K562 treated with DMSO at 1 percent for 4 hours (cell line): ENCODE measurements around the gene KIF2B. TPM values are rescaled to one million over a fixed set of nuclear protein-coding genes. Genes with fewer than 3 reads are reported as not detected.

Experiments
- total RNA-seq: library from RNA; unstranded; fragments of 300-600 nt; gene quantifications from 2 replicates; pipeline ENCODE4 v1.2.3, GENCODE V29; 2022; ENCODE audit not compliant: insufficient read depth

KIF2B gene, protein sequence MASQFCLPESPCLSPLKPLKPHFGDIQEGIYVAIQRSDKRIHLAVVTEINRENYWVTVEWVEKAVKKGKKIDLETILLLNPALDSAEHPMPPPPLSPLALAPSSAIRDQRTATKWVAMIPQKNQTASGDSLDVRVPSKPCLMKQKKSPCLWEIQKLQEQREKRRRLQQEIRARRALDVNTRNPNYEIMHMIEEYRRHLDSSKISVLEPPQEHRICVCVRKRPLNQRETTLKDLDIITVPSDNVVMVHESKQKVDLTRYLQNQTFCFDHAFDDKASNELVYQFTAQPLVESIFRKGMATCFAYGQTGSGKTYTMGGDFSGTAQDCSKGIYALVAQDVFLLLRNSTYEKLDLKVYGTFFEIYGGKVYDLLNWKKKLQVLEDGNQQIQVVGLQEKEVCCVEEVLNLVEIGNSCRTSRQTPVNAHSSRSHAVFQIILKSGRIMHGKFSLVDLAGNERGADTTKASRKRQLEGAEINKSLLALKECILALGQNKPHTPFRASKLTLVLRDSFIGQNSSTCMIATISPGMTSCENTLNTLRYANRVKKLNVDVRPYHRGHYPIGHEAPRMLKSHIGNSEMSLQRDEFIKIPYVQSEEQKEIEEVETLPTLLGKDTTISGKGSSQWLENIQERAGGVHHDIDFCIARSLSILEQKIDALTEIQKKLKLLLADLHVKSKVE
- not detected in 2 replicates for total RNA-seq

DNA sequence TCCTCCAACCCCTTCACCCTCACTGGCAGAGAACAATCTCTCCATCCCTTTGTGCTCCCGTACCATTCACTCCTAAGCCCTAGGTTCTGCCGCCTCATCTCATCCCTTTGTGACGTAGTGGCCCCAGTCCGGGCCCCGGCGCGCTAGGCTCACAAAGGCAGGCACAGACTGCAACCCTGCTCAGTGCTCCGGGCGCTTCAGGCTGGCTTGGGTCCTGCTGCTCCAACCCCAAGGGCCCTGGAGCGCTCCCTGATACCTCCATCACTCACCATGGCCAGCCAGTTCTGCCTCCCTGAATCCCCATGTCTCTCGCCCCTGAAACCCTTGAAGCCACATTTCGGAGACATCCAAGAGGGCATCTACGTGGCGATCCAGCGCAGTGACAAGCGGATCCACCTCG lies at the start of gene KIF2B:
KIF2B (plus strand) TSS at position 164 of the 400 bp plus-strand sequence; CDS start at position 271, 107 bp downstream.

